Stimulated activated CD4-positive, alpha-beta T cell treated with anti-CD3 and anti-CD28 coated beads, Interleukin-1b, Interleukin-23, amount 100 ng/mL, for 48 hours (primary cell): Measurements from ENCODE around the gene FGFR2.

Source experiments
- DNase-seq: peaks from one replicate; pipeline ENCODE4 v3.0.0-alpha.2; 2020

The FGFR2 gene

GRCh38 chr10:121609426-121610380, 11.5 kb upstream of the FGFR2 start:
- no peak for DNase-seq

GRCh38 chr10:121608469-121609190, 10.4 kb upstream of the FGFR2 start:
- peak; percentile 25 for DNase-seq

GRCh38 chr10:121607310-121608055, 9.2 kb upstream of the FGFR2 start:
- DNase-seq: no peak

GRCh38 chr10:121605708-121606107, 7.5 kb upstream of the FGFR2 start:
- no peak for DNase-seq

GRCh38 chr10:121601458-121601857, 3.2 kb upstream of the FGFR2 start:
- DNase-seq: no peak

- no peak for DNase-seq
These were observed 2.4 kb upstream of the FGFR2 start for GRCh38 chr10:121600611-121601010.

GRCh38 chr10:121599947-121600346, 1.7 kb upstream of the FGFR2 start:
- no peak for DNase-seq

GRCh38 chr10:121597504-121598262, 561 bp downstream of the FGFR2 start:
- DNase-seq: no peak

- no peak for DNase-seq
These were observed 1.3 kb downstream of the FGFR2 start for GRCh38 chr10:121596689-121597503.

- no peak for DNase-seq
These were observed 2.2 kb downstream of the FGFR2 start for GRCh38 chr10:121595806-121596688.

- no peak for DNase-seq
These were observed 2.9 kb downstream of the FGFR2 start for GRCh38 chr10:121595351-121595805.

- no peak for DNase-seq
These were observed 3.5 kb downstream of the FGFR2 start for GRCh38 chr10:121594623-121595350.

- DNase-seq: no peak
These were observed 4.2 kb downstream of the FGFR2 start for GRCh38 chr10:121594076-121594475.

GRCh38 chr10:121593281-121594075, 4.8 kb downstream of the FGFR2 start:
- no peak for DNase-seq

GRCh38 chr10:121592155-121592890, 5.9 kb downstream of the FGFR2 start:
- no peak for DNase-seq

GRCh38 chr10:121591186-121591585, 7.1 kb downstream of the FGFR2 start:
- DNase-seq: no peak

- DNase-seq: no peak
These were observed 7.5 kb downstream of the FGFR2 start for GRCh38 chr10:121590772-121591171.

GRCh38 chr10:121589553-121589952, 8.7 kb downstream of the FGFR2 start:
- DNase-seq: no peak
